Kidney epithelial cell (primary cell): ENCODE results near the gene ANXA6. TPM values are rescaled to one million over a fixed set of nuclear protein-coding genes. Genes with fewer than 3 reads are reported as not detected.
A peak's percentile ranks its signal among the peaks of the same experiment; 100 is the strongest.

Experiments used
- DNase-seq: peaks from one replicate; pipeline ENCODE4 v3.0.0-alpha.2; 2010; ENCODE audit warnings: low read depth
- H3K27me3 ChIP-seq: 2 replicates; pipeline ENCODE4 v1.6.0; 2011; ENCODE audit warnings: low read length; ENCODE audit not compliant: control insufficient read depth, insufficient read depth
- H3K36me3 ChIP-seq: 2 replicates; pipeline ENCODE4 v1.5.1; 2011; ENCODE audit warnings: low read length; ENCODE audit not compliant: control insufficient read depth, insufficient read depth
- H3K4me3 ChIP-seq: 2 replicates; pipeline ENCODE4 v1.5.1; 2011; ENCODE audit warnings: low read depth, mild to moderate bottlenecking, control low read depth, low read length
- CTCF ChIP-seq: IDR thresholded peaks from 2 replicates; pipeline ENCODE4 v1.5.1; 2011; ENCODE audit warnings: mild to moderate bottlenecking, moderate library complexity, low read length, control low read depth, inconsistent platforms; ENCODE audit not compliant: insufficient read depth, poor library complexity, severe bottlenecking
- total RNA-seq: library from RNA; depleted of rRNA; stranded (reverse); fragments of >200 nt; gene quantifications from 2 replicates; pipeline ENCODE4 v1.2.3, GENCODE V29; 2015

Gene ANXA6
- total RNA-seq, 1 donor from 2014 or later = 59.9 TPM

DNA sequence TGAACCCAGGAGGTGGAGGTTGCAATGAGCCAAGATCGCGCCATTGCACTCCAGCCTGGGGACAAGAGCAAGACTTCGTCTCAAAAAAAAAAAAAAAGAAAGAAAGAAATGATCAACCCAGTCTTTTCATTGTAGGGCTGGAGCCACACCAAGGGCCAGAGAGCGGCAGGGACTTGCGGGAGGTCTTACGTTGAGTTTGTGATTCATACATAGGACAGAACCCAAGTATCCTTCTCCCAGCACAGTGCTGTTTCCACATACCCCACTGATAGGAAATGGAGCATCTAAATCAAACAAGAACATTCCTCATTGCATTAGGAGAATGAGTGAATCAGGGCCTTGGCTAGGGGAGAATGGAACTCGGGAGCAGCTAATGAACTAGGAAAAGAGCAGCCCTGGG, 73.2 kb downstream of the ANXA6 start:
- TF ChIP-seq CTCF = no peak
- no peak for DNase-seq
- H3K36me3 ChIP-seq = no peaks in the 10 kb centered on the region
- H3K4me3 ChIP-seq = no peak overlapping the region
- no peaks in the 10 kb centered on the region for H3K27me3 ChIP-seq

- H3K27me3 ChIP-seq = no peaks in the 10 kb centered on the region
- H3K4me3 ChIP-seq = no peak overlapping the region
- DNase-seq = peak; percentile 95
- TF ChIP-seq CTCF = no peak
- no peaks in the 10 kb centered on the region for H3K36me3 ChIP-seq
These were observed 74.4 kb downstream of the ANXA6 start for GRCh38 chr5:151083081-151083676.

DNA sequence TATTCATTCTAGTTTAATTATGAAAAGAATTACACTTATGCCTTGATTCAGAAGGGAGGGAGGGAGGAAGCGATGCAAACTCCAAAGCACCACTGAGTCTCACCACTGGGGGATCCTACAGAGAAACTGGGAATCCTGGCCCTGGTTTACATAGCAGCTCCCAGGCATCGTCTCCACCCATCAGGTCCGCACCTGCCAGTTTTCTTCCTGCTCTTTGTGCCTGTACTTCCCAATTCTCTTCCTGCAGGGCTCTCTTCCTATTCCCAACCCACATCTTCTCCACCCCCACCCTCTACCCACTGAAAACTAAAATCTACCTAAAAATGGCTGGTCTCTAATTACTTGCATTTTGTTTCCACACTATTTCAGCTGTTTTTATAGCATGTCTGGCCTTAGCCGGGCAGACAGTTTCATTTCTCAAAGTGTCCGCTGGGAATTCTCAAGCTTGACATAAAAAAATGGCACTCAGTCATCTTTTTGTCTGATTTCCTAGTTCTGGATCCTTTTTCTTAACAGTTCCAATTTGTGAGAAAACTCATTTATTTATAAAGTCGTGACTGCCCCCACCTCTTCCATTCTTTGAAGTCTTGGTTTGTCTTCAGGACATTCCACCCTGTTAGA, 75.2 kb downstream of the ANXA6 start:
- Histone ChIP-seq H3K27me3 (no peaks in the 10 kb centered on the region), H3K36me3 (no peaks in the 10 kb centered on the region), H3K4me3 (no peak overlapping the region)
- DNase-seq = no peak
- peak; percentile 40 for TF ChIP-seq CTCF

DNA sequence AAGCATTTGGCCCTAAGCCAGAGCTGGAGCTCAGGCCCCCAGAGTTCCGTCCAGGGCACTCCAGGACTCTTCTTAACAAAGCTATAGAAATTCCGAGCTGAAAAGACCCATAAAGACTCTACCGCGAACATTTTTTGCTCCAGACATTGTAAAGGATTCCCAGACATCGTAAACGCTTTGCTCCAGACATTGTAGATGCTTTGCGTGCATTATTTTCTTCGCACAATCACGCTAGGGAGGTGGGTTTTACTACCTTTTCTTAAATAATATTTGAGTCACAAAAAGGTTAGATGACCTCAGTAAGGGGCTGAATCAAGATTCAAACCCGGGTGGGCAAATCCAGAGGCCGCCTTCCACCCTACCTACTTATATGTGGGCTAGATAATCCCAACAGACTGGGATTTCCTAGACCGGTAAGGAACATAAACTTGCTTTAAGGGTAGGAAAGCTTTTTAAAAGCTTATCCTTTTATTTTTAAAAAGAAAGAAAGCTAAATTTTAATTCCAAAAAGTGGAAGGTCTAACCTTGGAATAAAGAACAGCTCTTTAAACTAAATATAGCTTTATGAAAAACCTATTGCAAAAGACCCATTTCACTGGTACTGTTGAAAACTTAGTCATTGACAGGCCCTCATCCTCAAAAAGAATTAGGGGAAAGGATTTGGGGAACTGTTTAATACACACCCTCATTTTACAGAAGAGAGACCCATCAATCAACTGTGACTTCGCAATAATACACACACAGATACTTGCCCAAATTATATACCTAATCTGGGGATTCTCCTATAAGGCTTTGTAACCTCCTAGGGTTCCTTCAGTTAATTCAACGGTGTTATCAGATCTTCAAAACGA, 75.9 kb downstream of the ANXA6 start:
- TF ChIP-seq CTCF = no peak
- Histone ChIP-seq H3K4me3 (peak overlapping the region; percentile 89), H3K36me3 (no peaks in the 10 kb centered on the region), H3K27me3 (no peaks in the 10 kb centered on the region)
- DNase-seq = no peak

GRCh38 chr5:151080613-151081430, 76.8 kb downstream of the ANXA6 start, which contains the start of gene TNIP1:
TNIP1 (minus strand) TSS chr5:151081034; CDS start chr5:151065095, 15,939 bp downstream.
- Histone ChIP-seq H3K27me3 (no peaks in the 10 kb centered on the region), H3K36me3 (no peaks in the 10 kb centered on the region), H3K4me3 (peak within 1 kb of the TSS; percentile 89)
- TF ChIP-seq CTCF = no peak
- no peak for DNase-seq
